WTC11 (cell line): Measurements from ENCODE around the gene TBC1D21.

Source experiments
- CTCF ChIP-seq: fragments of 200-600 bp; IDR thresholded peaks from 2 replicates; pipeline ENCODE4 v1.8.0; 2022; ENCODE audit warnings: antibody characterized with exemption
- ETV6 ChIP-seq: sonication (generic); formaldehyde crosslinking; IDR thresholded peaks from 2 replicates; pipeline ENCODE4 v1.8.1; 2022; ENCODE audit warnings: mild to moderate bottlenecking, missing genetic modification reagents
- HMGXB4 ChIP-seq: sonication (generic); formaldehyde crosslinking; IDR thresholded peaks from 2 replicates; pipeline ENCODE4 v1.8.1; 2023; ENCODE audit warnings: mild to moderate bottlenecking, moderate library complexity, missing genetic modification reagents
- JUN ChIP-seq: sonication (generic); formaldehyde crosslinking; IDR thresholded peaks from 2 replicates; pipeline ENCODE4 v1.8.0; 2023; ENCODE audit warnings: mild to moderate bottlenecking, missing genetic modification reagents
- MAX ChIP-seq: sonication (generic); formaldehyde crosslinking; IDR thresholded peaks from 2 replicates; pipeline ENCODE4 v1.8.0; 2022; ENCODE audit warnings: mild to moderate bottlenecking, missing genetic modification reagents
- RELA ChIP-seq: sonication (generic); formaldehyde crosslinking; IDR thresholded peaks from 2 replicates; pipeline ENCODE4 v1.8.1; 2022; ENCODE audit warnings: missing genetic modification reagents, mild to moderate bottlenecking, borderline replicate concordance
- TCF7 ChIP-seq: sonication (generic); formaldehyde crosslinking; IDR thresholded peaks from 2 replicates; pipeline ENCODE4 v1.8.0; 2022; ENCODE audit warnings: mild to moderate bottlenecking, low read depth, missing genetic modification reagents, moderate library complexity
- TEAD4 ChIP-seq: sonication (generic); formaldehyde crosslinking; IDR thresholded peaks from 2 replicates; pipeline ENCODE4 v1.8.0; 2022; ENCODE audit warnings: mild to moderate bottlenecking, missing genetic modification reagents

- TF ChIP-seq JUN (no peak), RELA (CRISPR knock-in tag) (no peak), CTCF (no peak), TEAD4 (CRISPR knock-in tag) (no peak), TCF7 (CRISPR knock-in tag) (no peak), MAX (no peak), ETV6 (no peak), HMGXB4 (CRISPR knock-in tag) (no peak)
Observed at GRCh38 chr15:73882761-73883419, 9.5 kb downstream of the TBC1D21 start.
